Measurements from ENCODE around the gene PRF1.

The PRF1 gene

DNA sequence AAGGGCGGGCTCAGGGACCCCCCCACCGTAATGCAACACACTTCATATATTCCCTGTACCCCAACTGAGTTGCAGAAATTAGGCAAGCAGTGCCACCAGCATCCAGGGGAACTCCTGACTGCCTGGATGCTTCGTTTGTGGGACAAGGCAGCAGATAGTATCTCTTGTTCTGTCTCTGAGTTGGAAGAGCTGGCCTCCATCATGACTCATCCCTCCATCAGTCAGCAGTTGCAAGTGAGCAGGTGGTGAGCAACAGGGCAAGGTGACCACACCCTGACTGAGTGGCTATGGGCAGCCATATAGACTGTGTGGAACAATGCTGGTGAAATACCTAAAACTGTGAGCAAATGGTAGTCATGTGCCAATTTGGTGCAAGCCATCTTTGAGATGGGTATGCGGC lies 47.0 kb upstream of the PRF1 start:
- TF ChIP-seq, protein P1, sequence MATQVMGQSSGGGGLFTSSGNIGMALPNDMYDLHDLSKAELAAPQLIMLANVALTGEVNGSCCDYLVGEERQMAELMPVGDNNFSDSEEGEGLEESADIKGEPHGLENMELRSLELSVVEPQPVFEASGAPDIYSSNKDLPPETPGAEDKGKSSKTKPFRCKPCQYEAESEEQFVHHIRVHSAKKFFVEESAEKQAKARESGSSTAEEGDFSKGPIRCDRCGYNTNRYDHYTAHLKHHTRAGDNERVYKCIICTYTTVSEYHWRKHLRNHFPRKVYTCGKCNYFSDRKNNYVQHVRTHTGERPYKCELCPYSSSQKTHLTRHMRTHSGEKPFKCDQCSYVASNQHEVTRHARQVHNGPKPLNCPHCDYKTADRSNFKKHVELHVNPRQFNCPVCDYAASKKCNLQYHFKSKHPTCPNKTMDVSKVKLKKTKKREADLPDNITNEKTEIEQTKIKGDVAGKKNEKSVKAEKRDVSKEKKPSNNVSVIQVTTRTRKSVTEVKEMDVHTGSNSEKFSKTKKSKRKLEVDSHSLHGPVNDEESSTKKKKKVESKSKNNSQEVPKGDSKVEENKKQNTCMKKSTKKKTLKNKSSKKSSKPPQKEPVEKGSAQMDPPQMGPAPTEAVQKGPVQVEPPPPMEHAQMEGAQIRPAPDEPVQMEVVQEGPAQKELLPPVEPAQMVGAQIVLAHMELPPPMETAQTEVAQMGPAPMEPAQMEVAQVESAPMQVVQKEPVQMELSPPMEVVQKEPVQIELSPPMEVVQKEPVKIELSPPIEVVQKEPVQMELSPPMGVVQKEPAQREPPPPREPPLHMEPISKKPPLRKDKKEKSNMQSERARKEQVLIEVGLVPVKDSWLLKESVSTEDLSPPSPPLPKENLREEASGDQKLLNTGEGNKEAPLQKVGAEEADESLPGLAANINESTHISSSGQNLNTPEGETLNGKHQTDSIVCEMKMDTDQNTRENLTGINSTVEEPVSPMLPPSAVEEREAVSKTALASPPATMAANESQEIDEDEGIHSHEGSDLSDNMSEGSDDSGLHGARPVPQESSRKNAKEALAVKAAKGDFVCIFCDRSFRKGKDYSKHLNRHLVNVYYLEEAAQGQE (IDR thresholded peaks at IDR 0.05; ENCODE audit: insufficient read depth in 1 of 2, low read depth in 2 of 2, low read length in 2 of 2): no peak
- TF ChIP-seq SIN3A (IDR thresholded peaks at IDR 0.05; ENCODE audit: borderline replicate concordance, insufficient read depth, low read length) (no peak), POLR2AphosphoS5 (IDR thresholded peaks at IDR 0.05; ENCODE audit: low read depth, low read length) (no peak), TAF1 (IDR thresholded peaks at IDR 0.05; ENCODE audit: borderline replicate concordance, insufficient read depth, low read length) (no peak), FOXP2 (optimal IDR thresholded peaks at IDR 0.05; ENCODE audit: borderline replicate concordance, extremely low read depth, extremely low read length, insufficient read depth) (no peak)

DNA sequence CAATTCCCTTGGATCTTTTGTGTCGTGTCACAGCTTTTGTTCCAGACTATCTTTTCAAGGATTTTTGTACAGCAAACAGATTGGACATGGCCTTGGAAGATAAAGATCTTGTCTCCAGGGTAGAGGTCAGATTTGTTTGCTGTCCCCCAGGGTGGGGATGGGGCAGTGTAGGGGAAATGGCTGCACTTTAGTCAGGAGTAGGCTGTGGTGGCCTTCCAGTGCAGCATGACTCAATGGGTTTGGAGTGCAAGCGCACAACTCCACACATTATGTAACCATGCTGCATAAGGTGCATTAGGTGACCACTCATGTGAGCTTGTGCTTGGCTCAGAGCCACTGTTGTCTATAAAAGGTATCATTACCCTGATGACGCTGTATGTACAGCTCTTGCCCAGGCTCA lies 45.9 kb upstream of the PRF1 start:
- TF ChIP-seq FOXP2 (optimal IDR thresholded peaks at IDR 0.05; ENCODE audit: borderline replicate concordance, extremely low read depth, extremely low read length, insufficient read depth) (no peak), POLR2AphosphoS5 (IDR thresholded peaks at IDR 0.05; ENCODE audit: low read depth, low read length) (no peak), SIN3A (IDR thresholded peaks at IDR 0.05; ENCODE audit: borderline replicate concordance, insufficient read depth, low read length) (no peak), TAF1 (IDR thresholded peaks at IDR 0.05; ENCODE audit: borderline replicate concordance, insufficient read depth, low read length) (no peak)
- TF ChIP-seq, protein P1 (IDR thresholded peaks at IDR 0.05; ENCODE audit: insufficient read depth in 1 of 2, low read depth in 2 of 2, low read length in 2 of 2): no peak

DNA sequence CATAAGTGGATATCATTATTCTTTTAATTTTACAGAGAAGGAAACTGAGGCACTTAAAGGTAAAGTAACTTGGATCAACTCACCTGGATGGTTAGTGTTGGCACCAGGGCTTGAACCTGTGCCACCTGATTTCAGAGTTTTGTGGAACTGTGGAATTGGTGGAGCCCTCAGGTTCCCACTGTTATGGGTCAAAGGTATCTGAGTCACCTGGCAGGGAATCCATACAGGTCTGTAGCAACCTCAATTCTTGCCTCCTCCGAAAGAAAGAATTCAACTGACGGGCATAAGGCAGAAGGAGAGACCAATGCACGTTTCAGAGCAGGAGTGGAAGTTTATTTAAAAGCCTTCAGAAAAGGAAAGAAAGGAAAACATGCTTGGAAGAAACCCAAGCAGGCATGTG lies 44.5 kb upstream of the PRF1 start:
- TF ChIP-seq TAF1 (IDR thresholded peaks at IDR 0.05; ENCODE audit: borderline replicate concordance, insufficient read depth, low read length) (no peak), POLR2AphosphoS5 (IDR thresholded peaks at IDR 0.05; ENCODE audit: low read depth, low read length) (no peak), SIN3A (IDR thresholded peaks at IDR 0.05; ENCODE audit: borderline replicate concordance, insufficient read depth, low read length) (no peak), FOXP2 (optimal IDR thresholded peaks at IDR 0.05; ENCODE audit: borderline replicate concordance, extremely low read depth, extremely low read length, insufficient read depth) (no peak)
- TF ChIP-seq, protein P1 (IDR thresholded peaks at IDR 0.05; ENCODE audit: insufficient read depth in 1 of 2, low read depth in 2 of 2, low read length in 2 of 2): no peak

DNA sequence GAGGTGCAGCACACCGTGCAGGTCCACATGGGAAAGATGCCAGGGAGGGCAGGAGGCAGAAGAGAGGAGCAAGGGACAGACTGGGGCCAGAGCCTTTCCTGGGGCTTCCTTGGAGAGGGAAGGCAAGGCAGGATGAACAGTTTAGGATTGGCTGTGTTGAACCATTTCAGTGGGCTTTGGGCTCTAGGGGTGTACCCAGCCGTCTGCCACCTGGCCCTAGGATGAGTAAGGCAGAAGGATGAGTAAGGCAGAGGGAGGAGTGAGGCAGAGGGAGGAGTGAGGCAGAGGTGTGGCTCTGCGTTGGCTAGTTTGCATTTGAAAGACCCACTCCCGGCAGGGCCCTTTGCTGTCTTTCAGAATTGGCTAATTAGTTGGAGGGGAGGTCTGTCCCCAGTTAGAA lies 31.5 kb upstream of the PRF1 start:
- no peak for TF ChIP-seq POLR2AphosphoS5 (IDR thresholded peaks at IDR 0.05; ENCODE audit: low read depth, low read length)
- TF ChIP-seq SIN3A (IDR thresholded peaks at IDR 0.05; ENCODE audit: borderline replicate concordance, insufficient read depth, low read length): no peak
- TF ChIP-seq, protein P1 (IDR thresholded peaks at IDR 0.05; ENCODE audit: insufficient read depth in 1 of 2, low read depth in 2 of 2, low read length in 2 of 2): no peak
- TF ChIP-seq FOXP2 (optimal IDR thresholded peaks at IDR 0.05; ENCODE audit: borderline replicate concordance, extremely low read depth, extremely low read length, insufficient read depth): no peak
- no peak for TF ChIP-seq TAF1 (IDR thresholded peaks at IDR 0.05; ENCODE audit: borderline replicate concordance, insufficient read depth, low read length)

DNA sequence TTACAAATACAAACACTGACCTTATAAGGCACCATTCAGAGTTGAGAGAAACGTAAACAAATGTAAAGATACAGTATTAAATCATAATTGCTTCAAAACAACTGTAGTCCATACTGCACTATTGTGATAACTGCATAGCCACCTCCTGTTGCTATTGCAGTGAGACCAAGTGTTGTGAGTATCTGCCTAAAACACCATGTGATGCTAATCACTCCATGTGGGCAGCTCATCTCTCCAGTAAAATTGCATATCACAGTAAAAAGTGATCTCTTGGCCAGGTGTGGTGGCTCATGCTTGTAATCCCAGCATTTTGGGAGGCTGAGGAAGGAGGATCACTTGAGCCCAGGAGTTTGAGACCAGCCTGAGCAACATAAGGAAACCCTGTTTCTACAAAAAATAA lies 26.8 kb upstream of the PRF1 start:
- TF ChIP-seq SIN3A (IDR thresholded peaks at IDR 0.05; ENCODE audit: borderline replicate concordance, insufficient read depth, low read length): no peak
- TF ChIP-seq FOXP2 (optimal IDR thresholded peaks at IDR 0.05; ENCODE audit: borderline replicate concordance, extremely low read depth, extremely low read length, insufficient read depth): no peak
- no peak for TF ChIP-seq POLR2AphosphoS5 (IDR thresholded peaks at IDR 0.05; ENCODE audit: low read depth, low read length)
- TF ChIP-seq, protein P1 (IDR thresholded peaks at IDR 0.05; ENCODE audit: insufficient read depth in 1 of 2, low read depth in 2 of 2, low read length in 2 of 2): no peak
- no peak for TF ChIP-seq TAF1 (IDR thresholded peaks at IDR 0.05; ENCODE audit: borderline replicate concordance, insufficient read depth, low read length)

All from PFSK-1 (cell line).